ENCODE measurements around the gene BCO1.

DNA sequence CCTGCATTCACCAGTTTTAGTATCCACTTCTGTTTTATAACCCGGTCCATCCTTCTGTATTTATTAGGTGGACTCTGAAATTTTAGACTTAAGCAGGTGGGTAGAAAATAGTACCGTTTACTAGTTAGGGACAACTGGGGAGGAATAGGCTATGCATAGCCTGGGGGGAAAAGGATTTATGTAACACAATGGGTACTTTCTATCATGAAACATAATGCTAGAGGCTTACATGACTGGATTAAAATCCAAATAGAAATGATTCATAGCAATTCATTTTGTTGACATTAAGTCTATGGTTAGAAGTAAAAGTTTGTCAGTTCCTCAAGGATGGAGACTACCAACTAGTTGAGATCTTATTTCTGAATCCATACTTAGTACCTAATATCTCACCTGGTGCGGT, 94.9 kb downstream of the BCO1 start:
- TF ChIP-seq, protein P1, sequence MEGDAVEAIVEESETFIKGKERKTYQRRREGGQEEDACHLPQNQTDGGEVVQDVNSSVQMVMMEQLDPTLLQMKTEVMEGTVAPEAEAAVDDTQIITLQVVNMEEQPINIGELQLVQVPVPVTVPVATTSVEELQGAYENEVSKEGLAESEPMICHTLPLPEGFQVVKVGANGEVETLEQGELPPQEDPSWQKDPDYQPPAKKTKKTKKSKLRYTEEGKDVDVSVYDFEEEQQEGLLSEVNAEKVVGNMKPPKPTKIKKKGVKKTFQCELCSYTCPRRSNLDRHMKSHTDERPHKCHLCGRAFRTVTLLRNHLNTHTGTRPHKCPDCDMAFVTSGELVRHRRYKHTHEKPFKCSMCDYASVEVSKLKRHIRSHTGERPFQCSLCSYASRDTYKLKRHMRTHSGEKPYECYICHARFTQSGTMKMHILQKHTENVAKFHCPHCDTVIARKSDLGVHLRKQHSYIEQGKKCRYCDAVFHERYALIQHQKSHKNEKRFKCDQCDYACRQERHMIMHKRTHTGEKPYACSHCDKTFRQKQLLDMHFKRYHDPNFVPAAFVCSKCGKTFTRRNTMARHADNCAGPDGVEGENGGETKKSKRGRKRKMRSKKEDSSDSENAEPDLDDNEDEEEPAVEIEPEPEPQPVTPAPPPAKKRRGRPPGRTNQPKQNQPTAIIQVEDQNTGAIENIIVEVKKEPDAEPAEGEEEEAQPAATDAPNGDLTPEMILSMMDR (tag by site-specific recombination; IDR thresholded peaks at IDR 0.05) = no peak
- TF ChIP-seq ZBTB21 (tag by site-specific recombination; IDR thresholded peaks at IDR 0.05) = no peak

Measured in HEK293 (cell line).